BE2C (cell line): ENCODE data around the gene KIZ.

Experiments used
- DNase-seq: peaks from one replicate; pipeline ENCODE4 v3.0.0-alpha.2; 2020
- H3K27me3 ChIP-seq: fragments of 250-450 bp; sonication (Bioruptor Pico); 2 replicates; pipeline ENCODE4 v1.5.1; 2020; ENCODE audit warnings: mild to moderate bottlenecking
- H3K36me3 ChIP-seq: fragments of 250-450 bp; sonication (Bioruptor Pico); 2 replicates; pipeline ENCODE4 v1.5.1; 2020; ENCODE audit warnings: mild to moderate bottlenecking
- H3K4me1 ChIP-seq: fragments of 250-450 bp; sonication (Bioruptor Pico); 2 replicates; pipeline ENCODE4 v1.5.1; 2020
- H3K4me3 ChIP-seq: 2 replicates; pipeline ENCODE4 v1.5.1; 2011; ENCODE audit warnings: low read depth, low read length
- H3K9me3 ChIP-seq: fragments of 250-450 bp; sonication (Bioruptor Pico); 2 replicates; pipeline ENCODE4 v1.5.1; 2020
- CTCF ChIP-seq: IDR thresholded peaks from 2 replicates; pipeline ENCODE4 v1.5.1; 2012; ENCODE audit warnings: mild to moderate bottlenecking, low read depth, low read length

Gene KIZ

GRCh38 chr20:21286775-21287174, 160.9 kb downstream of the KIZ start:
- H3K36me3 ChIP-seq, result no peaks in the 10 kb centered on the region

GRCh38 chr20:21288587-21289370, 162.9 kb downstream of the KIZ start:
- H3K4me3 ChIP-seq, result no peak overlapping the region
- no peaks in the 10 kb centered on the region for H3K27me3 ChIP-seq
- no peaks in the 10 kb centered on the region for H3K9me3 ChIP-seq
- DNase-seq, result no peak
- H3K36me3 ChIP-seq, result no peaks in the 10 kb centered on the region
- no peaks in the 10 kb centered on the region for H3K4me1 ChIP-seq
- TF ChIP-seq CTCF, result no peak

More at GRCh38 chr20:21286775-21287174, 160.9 kb downstream of the KIZ start:
- Histone ChIP-seq H3K9me3 (no peaks in the 10 kb centered on the region), H3K27me3 (no peaks in the 10 kb centered on the region), H3K4me3 (no peak overlapping the region), H3K4me1 (no peaks in the 10 kb centered on the region)
- no peak for TF ChIP-seq CTCF
- DNase-seq, result no peak

GRCh38 chr20:21289651-21290050, 163.8 kb downstream of the KIZ start:
- Histone ChIP-seq H3K4me3 (no peak overlapping the region), H3K36me3 (no peaks in the 10 kb centered on the region), H3K27me3 (no peaks in the 10 kb centered on the region), H3K4me1 (no peaks in the 10 kb centered on the region), H3K9me3 (no peaks in the 10 kb centered on the region)
- no peak for TF ChIP-seq CTCF
- no peak for DNase-seq

- TF ChIP-seq CTCF, result no peak
- no peak for DNase-seq
Observed at GRCh38 chr20:21291026-21291425, 165.1 kb downstream of the KIZ start.

GRCh38 chr20:21294755-21295154, 168.9 kb downstream of the KIZ start:
- no peak for TF ChIP-seq CTCF
- H3K4me3 ChIP-seq, result no peak overlapping the region
- H3K4me1 ChIP-seq, result no peaks in the 10 kb centered on the region
- H3K36me3 ChIP-seq, result no peaks in the 10 kb centered on the region
- peaks cover 9% of the 10 kb centered on the region for H3K27me3 ChIP-seq
- no peaks in the 10 kb centered on the region; the same call in 1 of the 2 replicates for H3K9me3 ChIP-seq
- no peak for DNase-seq

More at GRCh38 chr20:21291026-21291425, 165.1 kb downstream of the KIZ start:
- Histone ChIP-seq H3K9me3 (no peaks in the 10 kb centered on the region; the same call in 1 of the 2 replicates), H3K36me3 (no peaks in the 10 kb centered on the region), H3K27me3 (peaks cover 2% of the 10 kb centered on the region; the same call in 1 of the 2 replicates), H3K4me3 (no peak overlapping the region), H3K4me1 (no peaks in the 10 kb centered on the region)
